MM.1S (cell line): Measurements from ENCODE around the gene PDE6B.

Source experiments
- DNase-seq: peaks from one replicate; pipeline ENCODE4 v3.0.0-alpha.2; 2015
- H2AFZ ChIP-seq: fragments of 300-600 bp; sonication (generic); 2 replicates; pipeline ENCODE4 v1.6.0; 2016; ENCODE audit warnings: antibody characterized with exemption, low read length
- H3F3A ChIP-seq: fragments of 300-600 bp; sonication (generic); 2 replicates; pipeline ENCODE4 v1.6.1; 2016; ENCODE audit warnings: mild to moderate bottlenecking, antibody characterized with exemption, low read length, moderate library complexity, mixed read lengths; ENCODE audit not compliant: insufficient read depth
- H3K27ac ChIP-seq: fragments of 300-600 bp; sonication (generic); 2 replicates; pipeline ENCODE4 v1.5.1; 2016; ENCODE audit warnings: mild to moderate bottlenecking, low read length
- H3K27me3 ChIP-seq: fragments of 300-600 bp; sonication (generic); replicated peaks from 2 replicates; pipeline ENCODE4 v1.6.0; 2016; ENCODE audit warnings: low read length; ENCODE audit not compliant: insufficient read depth
- H3K36me3 ChIP-seq: fragments of 300-600 bp; sonication (generic); replicated peaks from 2 replicates; pipeline ENCODE4 v1.6.1; 2016; ENCODE audit warnings: mild to moderate bottlenecking, low read length, mixed read lengths; ENCODE audit not compliant: insufficient read depth
- H3K4me1 ChIP-seq: fragments of 300-600 bp; sonication (generic); 2 replicates; pipeline ENCODE4 v1.6.1; 2016; ENCODE audit warnings: low read length, mixed read lengths
- H3K4me2 ChIP-seq: fragments of 300-600 bp; sonication (generic); 2 replicates; pipeline ENCODE4 v1.6.0; 2016; ENCODE audit warnings: low read depth, low read length
- H3K4me3 ChIP-seq: fragments of 300-600 bp; sonication (generic); 2 replicates; pipeline ENCODE4 v1.5.1; 2016; ENCODE audit warnings: low read length, mixed read lengths
- H3K79me2 ChIP-seq: fragments of 300-600 bp; sonication (generic); 2 replicates; pipeline ENCODE4 v1.6.1; 2016; ENCODE audit warnings: mixed run types, low read length, mixed read lengths
- H3K9ac ChIP-seq: fragments of 300-600 bp; sonication (generic); 2 replicates; pipeline ENCODE4 v1.6.1; 2016; ENCODE audit warnings: low read length, mixed read lengths
- H3K9me2 ChIP-seq: fragments of 300-600 bp; sonication (generic); replicated peaks from 2 replicates; pipeline ENCODE4 v1.6.1; 2016; ENCODE audit warnings: mild to moderate bottlenecking, low read length, mixed read lengths; ENCODE audit not compliant: insufficient read depth
- H3K9me3 ChIP-seq: fragments of 300-600 bp; sonication (generic); replicated peaks from 2 replicates; pipeline ENCODE4 v1.6.1; 2016; ENCODE audit warnings: mild to moderate bottlenecking, low read length, mixed read lengths; ENCODE audit not compliant: insufficient read depth
- H4K20me1 ChIP-seq: fragments of 300-600 bp; sonication (generic); 2 replicates; pipeline ENCODE4 v1.6.1; 2016; ENCODE audit warnings: mild to moderate bottlenecking, low read length, moderate library complexity, mixed read lengths; ENCODE audit not compliant: insufficient read depth
- EZH2 ChIP-seq: fragments of 300-600 bp; sonication (generic); optimal IDR thresholded peaks from 2 replicates; pipeline ENCODE3; 2017; ENCODE audit warnings: low read depth, mild to moderate bottlenecking, antibody characterized with exemption, low read length, mixed read lengths
- EZH2phosphoT487 ChIP-seq: fragments of 300-600 bp; sonication (generic); IDR thresholded peaks from 2 replicates; pipeline ENCODE4 v1.6.1; 2018; ENCODE audit warnings: antibody characterized with exemption, low read length
- TF ChIP-seq, protein P1 (sequence below): fragments of 300-600 bp; sonication (generic); IDR thresholded peaks from 2 replicates; pipeline ENCODE4 v1.5.1; 2016; ENCODE audit warnings: antibody characterized with exemption, low read length, mixed read lengths

PDE6B gene

DNA sequence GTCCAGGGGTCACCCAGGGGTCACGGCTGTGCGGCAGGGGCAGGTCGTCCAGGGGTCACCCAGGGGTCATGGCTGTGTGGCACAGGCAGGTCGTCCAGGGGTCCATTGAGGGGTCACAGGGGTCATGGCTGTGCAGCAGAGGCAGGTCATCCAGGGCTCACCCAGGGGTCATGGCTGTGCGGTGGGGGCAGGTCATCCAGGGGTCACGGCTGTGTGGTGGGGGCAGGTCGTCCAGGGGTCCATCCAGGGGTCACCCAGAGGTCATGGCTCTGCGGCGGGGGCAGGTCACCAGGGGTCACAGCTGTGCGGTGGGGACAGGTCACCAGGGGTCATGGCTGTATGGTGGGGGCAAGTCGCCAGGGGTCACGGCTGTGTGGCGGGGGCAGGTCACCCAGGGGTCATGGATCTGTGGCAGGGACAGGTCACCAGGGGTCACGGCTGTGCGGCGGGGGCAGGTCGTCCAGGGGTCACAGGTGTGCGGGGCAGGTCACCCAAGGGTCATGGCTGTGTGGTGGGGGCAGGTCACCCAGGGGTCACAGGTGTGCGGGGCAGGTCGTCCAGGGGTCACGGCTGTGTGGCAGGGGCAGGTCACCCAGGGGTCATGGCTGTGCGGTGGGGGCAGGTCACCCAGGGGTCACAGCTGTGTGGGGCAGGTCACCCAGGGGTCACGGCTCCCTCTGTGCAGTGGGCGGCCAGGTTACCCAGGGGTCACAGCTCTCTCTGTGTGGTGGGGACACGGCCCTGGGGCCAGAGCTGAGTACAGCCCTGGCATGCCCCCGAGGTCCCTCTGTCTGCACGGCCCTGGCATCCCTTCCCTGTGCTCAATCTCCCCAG, 32.7 kb downstream of the PDE6B start:
- Histone ChIP-seq H3K4me1 (no peaks in the 10 kb centered on the region), H3K9me2 (no peaks in the 10 kb centered on the region), H3K4me3 (no peak overlapping the region), H3K27me3 (no peaks in the 10 kb centered on the region), H3F3A (no peaks in the 10 kb centered on the region), H3K9me3 (no peaks in the 10 kb centered on the region), H3K79me2 (no peaks in the 10 kb centered on the region), H3K36me3 (no peaks in the 10 kb centered on the region), H2AFZ (no peak overlapping the region), H3K4me2 (no peak overlapping the region), H3K27ac (no peak overlapping the region), H3K9ac (no peak overlapping the region), H4K20me1 (no peaks in the 10 kb centered on the region)
- TF ChIP-seq EZH2 = no peak
- TF ChIP-seq, protein P1, sequence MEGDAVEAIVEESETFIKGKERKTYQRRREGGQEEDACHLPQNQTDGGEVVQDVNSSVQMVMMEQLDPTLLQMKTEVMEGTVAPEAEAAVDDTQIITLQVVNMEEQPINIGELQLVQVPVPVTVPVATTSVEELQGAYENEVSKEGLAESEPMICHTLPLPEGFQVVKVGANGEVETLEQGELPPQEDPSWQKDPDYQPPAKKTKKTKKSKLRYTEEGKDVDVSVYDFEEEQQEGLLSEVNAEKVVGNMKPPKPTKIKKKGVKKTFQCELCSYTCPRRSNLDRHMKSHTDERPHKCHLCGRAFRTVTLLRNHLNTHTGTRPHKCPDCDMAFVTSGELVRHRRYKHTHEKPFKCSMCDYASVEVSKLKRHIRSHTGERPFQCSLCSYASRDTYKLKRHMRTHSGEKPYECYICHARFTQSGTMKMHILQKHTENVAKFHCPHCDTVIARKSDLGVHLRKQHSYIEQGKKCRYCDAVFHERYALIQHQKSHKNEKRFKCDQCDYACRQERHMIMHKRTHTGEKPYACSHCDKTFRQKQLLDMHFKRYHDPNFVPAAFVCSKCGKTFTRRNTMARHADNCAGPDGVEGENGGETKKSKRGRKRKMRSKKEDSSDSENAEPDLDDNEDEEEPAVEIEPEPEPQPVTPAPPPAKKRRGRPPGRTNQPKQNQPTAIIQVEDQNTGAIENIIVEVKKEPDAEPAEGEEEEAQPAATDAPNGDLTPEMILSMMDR = no peak
- TF ChIP-seq EZH2phosphoT487 = no peak
- no peak for DNase-seq

DNA sequence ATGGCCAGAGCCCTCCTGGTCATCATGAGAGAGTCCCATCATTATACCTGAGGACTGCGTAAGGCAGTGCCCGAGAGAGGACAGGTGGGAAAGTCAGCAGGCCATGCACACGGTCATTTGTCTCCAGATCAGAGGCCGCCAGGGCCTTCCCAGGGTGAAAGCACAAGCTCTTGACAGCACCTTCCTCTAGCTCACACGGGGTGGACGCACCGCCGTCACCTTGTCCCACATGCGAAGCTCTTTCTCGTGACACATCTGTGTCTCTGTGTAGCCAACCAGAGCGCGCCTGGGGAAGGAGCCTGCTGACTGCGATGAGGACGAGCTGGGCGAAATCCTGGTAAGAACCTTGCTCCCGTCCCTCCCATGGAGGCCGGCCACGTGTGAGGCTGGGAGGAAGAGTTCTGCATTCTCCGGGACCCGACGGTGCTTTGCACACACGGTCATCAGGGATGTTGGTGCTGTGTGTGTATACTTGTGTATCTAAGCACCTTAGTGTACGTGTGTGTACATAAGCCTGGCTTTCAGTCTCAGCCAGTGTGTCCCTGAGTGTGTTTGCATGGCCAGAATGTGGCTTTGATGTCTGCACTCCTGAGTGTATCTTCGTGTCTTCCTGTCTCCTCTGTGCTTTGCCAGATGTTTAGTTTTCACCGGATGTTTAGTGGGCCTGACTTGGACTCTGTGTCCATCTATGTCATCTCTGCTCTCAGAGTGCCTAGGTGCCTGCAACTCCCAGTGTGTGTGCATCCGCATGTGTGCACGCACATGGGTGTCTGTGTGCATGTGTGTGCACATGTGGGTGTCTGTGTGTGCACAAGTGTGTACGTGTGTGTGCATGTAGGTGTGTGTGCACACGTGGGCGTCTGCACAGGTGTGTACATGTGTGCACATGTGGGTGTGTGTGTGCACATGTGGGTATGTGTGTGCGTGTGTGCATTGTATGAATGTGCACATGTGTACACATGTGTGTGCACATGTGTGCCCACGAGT, 33.6 kb downstream of the PDE6B start:
- H3K79me2 ChIP-seq = no peaks in the 10 kb centered on the region
- H3K27ac ChIP-seq = no peak overlapping the region
- H3K4me3 ChIP-seq = no peak overlapping the region
- no peaks in the 10 kb centered on the region for H3K4me1 ChIP-seq
- H2AFZ ChIP-seq = no peak overlapping the region
- no peaks in the 10 kb centered on the region for H4K20me1 ChIP-seq
- H3K36me3 ChIP-seq = no peaks in the 10 kb centered on the region
- no peak overlapping the region for H3K9ac ChIP-seq
- no peak overlapping the region for H3K4me2 ChIP-seq
- TF ChIP-seq, protein P1 = no peak
- TF ChIP-seq EZH2phosphoT487 (no peak), EZH2 (no peak)
- H3K27me3 ChIP-seq = no peaks in the 10 kb centered on the region
- H3K9me2 ChIP-seq = no peaks in the 10 kb centered on the region
- H3K9me3 ChIP-seq = no peaks in the 10 kb centered on the region
- no peak for DNase-seq
- H3F3A ChIP-seq = no peaks in the 10 kb centered on the region

DNA sequence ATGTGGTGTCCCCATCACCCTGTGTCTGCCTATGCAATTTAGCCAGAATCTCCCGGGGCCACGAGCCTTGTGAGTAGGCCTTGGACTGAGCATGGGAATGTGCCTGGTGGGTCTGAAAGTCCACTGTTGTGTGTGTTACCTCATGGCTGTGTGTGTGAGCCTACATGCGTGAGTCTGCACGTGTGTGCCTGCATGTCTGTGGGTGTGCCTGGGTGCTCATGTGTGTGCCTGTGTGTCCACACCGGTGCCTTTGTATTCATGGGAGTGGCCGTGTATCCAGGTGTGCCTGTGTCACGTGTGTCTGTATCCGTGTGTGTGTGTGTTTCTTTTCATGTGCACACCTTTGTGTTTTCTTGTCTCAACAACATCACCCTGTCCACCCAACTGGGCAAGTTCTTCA, 34.5 kb downstream of the PDE6B start:
- Histone ChIP-seq H2AFZ (no peak overlapping the region), H3K79me2 (no peaks in the 10 kb centered on the region), H3K36me3 (no peaks in the 10 kb centered on the region), H3K9me3 (no peaks in the 10 kb centered on the region), H3K4me3 (no peak overlapping the region), H3K9ac (no peak overlapping the region), H3K4me2 (no peak overlapping the region), H3K9me2 (no peaks in the 10 kb centered on the region), H3K27me3 (no peaks in the 10 kb centered on the region), H3F3A (no peaks in the 10 kb centered on the region), H4K20me1 (no peaks in the 10 kb centered on the region), H3K4me1 (no peaks in the 10 kb centered on the region), H3K27ac (no peak overlapping the region)
- no peak for TF ChIP-seq EZH2
- TF ChIP-seq EZH2phosphoT487 = no peak
- TF ChIP-seq, protein P1 = no peak
- DNase-seq = no peak
